ENCODE measurements around the gene RHBDD3. TPM values are rescaled to one million over a fixed set of nuclear protein-coding genes. Genes with fewer than 3 reads are reported as not detected.
A peak's percentile ranks its signal among the peaks of the same experiment; 100 is the strongest.

RHBDD3 gene
- polyA plus RNA-seq, 3 donors: 4.0 to 11.1 (median 4.8) TPM

GRCh38 chr22:29284196-29284595 lies 16.4 kb upstream of the RHBDD3 start:
- Histone ChIP-seq H3K4me3 (replicated peaks in 1 of 3; ENCODE audit: low read depth in 2 of 3, low read length in 3 of 3) (no peak overlapping the region), H3K36me3 (replicated peaks in 1 of 2; ENCODE audit: control insufficient read depth in 1 of 2, insufficient read depth in 2 of 2, low read length in 2 of 2) (peaks cover 85 to 98% of the 10 kb centered on the region in 2 donors), H3K79me2 (ENCODE audit: insufficient read depth, low read length) (peaks cover 91% of the 10 kb centered on the region), H3K27ac (ENCODE audit: low read depth in 1 of 2, low read length in 2 of 2) (no peak overlapping the region), H3K9ac (ENCODE audit: insufficient read depth, low read length, poor library complexity, severe bottlenecking) (no peak overlapping the region), H2AFZ (ENCODE audit: insufficient read depth, low read depth, low read length, poor library complexity, severe bottlenecking) (no peak overlapping the region), H3K4me1 (ENCODE audit: control insufficient read depth in 1 of 2, insufficient read depth in 2 of 2, low read length in 2 of 2) (no peaks in the 10 kb centered on the region), H3K9me3 (replicated peaks in 1 of 2; ENCODE audit: control insufficient read depth in 1 of 2, insufficient read depth in 1 of 2, low read length in 2 of 2) (no peaks in the 10 kb centered on the region), H3K4me2 (replicated peaks; ENCODE audit: extremely low read depth, low read length, poor library complexity, severe bottlenecking) (no peak overlapping the region), H4K20me1 (ENCODE audit: insufficient read depth, low read length) (peaks cover 100% of the 10 kb centered on the region), H3K27me3 (ENCODE audit: control insufficient read depth in 2 of 2, insufficient read depth in 2 of 2, low read length in 2 of 2) (no peaks in the 10 kb centered on the region)
- intact Hi-C loops (cut with micrococcal nuclease): no loop called here
- Mint-ChIP-seq H3K4me1 (no peaks in the 10 kb centered on the region), H3K27ac (no peak overlapping the region), H3K27me3 (ENCODE audit: low read depth in 3 of 3) (peaks cover 0 to 2% (median 0%) of the 10 kb centered on the region in 3 donors), H3K36me3 (peaks cover 87 to 98% of the 10 kb centered on the region in 2 donors), H3K9me3 (no peaks in the 10 kb centered on the region), H3K4me3 (no peak overlapping the region)
- DNase-seq: no peak
- TF ChIP-seq, protein P1, sequence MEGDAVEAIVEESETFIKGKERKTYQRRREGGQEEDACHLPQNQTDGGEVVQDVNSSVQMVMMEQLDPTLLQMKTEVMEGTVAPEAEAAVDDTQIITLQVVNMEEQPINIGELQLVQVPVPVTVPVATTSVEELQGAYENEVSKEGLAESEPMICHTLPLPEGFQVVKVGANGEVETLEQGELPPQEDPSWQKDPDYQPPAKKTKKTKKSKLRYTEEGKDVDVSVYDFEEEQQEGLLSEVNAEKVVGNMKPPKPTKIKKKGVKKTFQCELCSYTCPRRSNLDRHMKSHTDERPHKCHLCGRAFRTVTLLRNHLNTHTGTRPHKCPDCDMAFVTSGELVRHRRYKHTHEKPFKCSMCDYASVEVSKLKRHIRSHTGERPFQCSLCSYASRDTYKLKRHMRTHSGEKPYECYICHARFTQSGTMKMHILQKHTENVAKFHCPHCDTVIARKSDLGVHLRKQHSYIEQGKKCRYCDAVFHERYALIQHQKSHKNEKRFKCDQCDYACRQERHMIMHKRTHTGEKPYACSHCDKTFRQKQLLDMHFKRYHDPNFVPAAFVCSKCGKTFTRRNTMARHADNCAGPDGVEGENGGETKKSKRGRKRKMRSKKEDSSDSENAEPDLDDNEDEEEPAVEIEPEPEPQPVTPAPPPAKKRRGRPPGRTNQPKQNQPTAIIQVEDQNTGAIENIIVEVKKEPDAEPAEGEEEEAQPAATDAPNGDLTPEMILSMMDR (IDR thresholded peaks at IDR 0.05): no peak
- WGBS (ENCODE audit: insufficient coverage): 88% methylated on average over 1 of the region's 3 CpGs

DNA sequence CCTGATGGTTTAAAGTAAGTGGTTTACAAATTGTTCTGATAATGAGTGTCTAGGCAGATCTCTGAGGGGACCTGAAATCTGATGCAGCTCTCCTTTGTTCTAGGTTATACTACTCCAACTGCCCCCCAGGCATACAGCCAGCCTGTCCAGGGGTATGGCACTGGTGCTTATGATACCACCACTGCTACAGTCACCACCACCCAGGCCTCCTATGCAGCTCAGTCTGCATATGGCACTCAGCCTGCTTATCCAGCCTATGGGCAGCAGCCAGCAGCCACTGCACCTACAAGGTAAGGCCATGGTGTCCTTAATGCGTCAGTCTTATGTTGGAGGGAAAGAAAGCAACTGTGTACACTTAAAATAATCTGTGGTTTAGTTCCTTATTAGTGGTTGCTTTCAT lies 10.1 kb upstream of the RHBDD3 start:
- intact Hi-C loops (cut with micrococcal nuclease): no loop called here
- Histone ChIP-seq H4K20me1 (ENCODE audit: insufficient read depth, low read length) (peaks cover 100% of the 10 kb centered on the region), H3K4me3 (replicated peaks in 1 of 3; ENCODE audit: low read depth in 2 of 3, low read length in 3 of 3) (no peak overlapping the region), H3K9ac (ENCODE audit: insufficient read depth, low read length, poor library complexity, severe bottlenecking) (no peak overlapping the region), H3K79me2 (ENCODE audit: insufficient read depth, low read length) (peaks cover 97% of the 10 kb centered on the region), H3K4me2 (replicated peaks; ENCODE audit: extremely low read depth, low read length, poor library complexity, severe bottlenecking) (no peak overlapping the region), H3K27me3 (ENCODE audit: control insufficient read depth in 2 of 2, insufficient read depth in 2 of 2, low read length in 2 of 2) (no peaks in the 10 kb centered on the region), H3K36me3 (replicated peaks in 1 of 2; ENCODE audit: control insufficient read depth in 1 of 2, insufficient read depth in 2 of 2, low read length in 2 of 2) (peaks cover 89 to 98% of the 10 kb centered on the region in 2 donors), H3K9me3 (replicated peaks in 1 of 2; ENCODE audit: control insufficient read depth in 1 of 2, insufficient read depth in 1 of 2, low read length in 2 of 2) (no peaks in the 10 kb centered on the region), H3K4me1 (ENCODE audit: control insufficient read depth in 1 of 2, insufficient read depth in 2 of 2, low read length in 2 of 2) (no peaks in the 10 kb centered on the region), H3K27ac (ENCODE audit: low read depth in 1 of 2, low read length in 2 of 2) (no peak overlapping the region), H2AFZ (ENCODE audit: insufficient read depth, low read depth, low read length, poor library complexity, severe bottlenecking) (no peak overlapping the region)
- Mint-ChIP-seq H3K27me3 (ENCODE audit: low read depth in 3 of 3) (peaks cover 0 to 2% (median 0%) of the 10 kb centered on the region in 3 donors), H3K9me3 (no peaks in the 10 kb centered on the region), H3K27ac (peak overlapping the region in 1 of 7 donors; percentile 34), H3K4me3 (no peak overlapping the region), H3K4me1 (peaks cover 4% of the 10 kb centered on the region), H3K36me3 (peaks cover 85 to 99% of the 10 kb centered on the region in 2 donors)
- DNase-seq: no peak
- TF ChIP-seq, protein P1 (IDR thresholded peaks at IDR 0.05): no peak
- WGBS (ENCODE audit: insufficient coverage): no CpG with 5 or more reads among the region's 1 CpG

Data from CD14-positive monocyte (primary cell).